Activated T-cell treated with anti-CD3 and anti-CD28 coated beads for 24 hours (primary cell): ENCODE measurements around the gene CDS2.
A peak's percentile ranks its signal among the peaks of the same experiment; 100 is the strongest.

Experiments
- DNase-seq: peaks from one replicate; pipeline ENCODE4 v3.0.0-alpha.2; 2020; ENCODE audit warnings: low read depth

Gene CDS2

GRCh38 chr20:5119435-5120184, 7.2 kb upstream of the CDS2 start, which contains the start of gene PCNA:
TSS of gene PCNA (minus strand) at chr20:5119958. CDS start at chr20:5119798, 160 bp downstream.
- peak; percentile 95 for DNase-seq

GRCh38 chr20:5120185-5120476, 6.7 kb upstream of the CDS2 start:
- no peak for DNase-seq

- no peak for DNase-seq
Observed at GRCh38 chr20:5122873-5123260, 3.9 kb upstream of the CDS2 start.

- peak; percentile 55 for DNase-seq
Observed at GRCh38 chr20:5127204-5127858, 523 bp downstream of the CDS2 start.

GRCh38 chr20:5127859-5128424, 1.1 kb downstream of the CDS2 start:
- no peak for DNase-seq

- DNase-seq: no peak
Observed at GRCh38 chr20:5128886-5129285, 2.1 kb downstream of the CDS2 start.

GRCh38 chr20:5131502-5131901, 4.7 kb downstream of the CDS2 start:
- no peak for DNase-seq

- no peak for DNase-seq
Observed at GRCh38 chr20:5133998-5134397, 7.2 kb downstream of the CDS2 start.

GRCh38 chr20:5135363-5136012, 8.7 kb downstream of the CDS2 start:
- DNase-seq: no peak

GRCh38 chr20:5136096-5136495, 9.3 kb downstream of the CDS2 start:
- DNase-seq: no peak

- DNase-seq: no peak
Observed at GRCh38 chr20:5140195-5140594, 13.4 kb downstream of the CDS2 start.

GRCh38 chr20:5141615-5142014, 14.8 kb downstream of the CDS2 start:
- no peak for DNase-seq

GRCh38 chr20:5143851-5144250, 17.0 kb downstream of the CDS2 start:
- no peak for DNase-seq

GRCh38 chr20:5145365-5146098, 18.7 kb downstream of the CDS2 start:
- no peak for DNase-seq

- no peak for DNase-seq
Observed at GRCh38 chr20:5146099-5146668, 19.4 kb downstream of the CDS2 start.

GRCh38 chr20:5146871-5147592, 20.2 kb downstream of the CDS2 start:
- no peak for DNase-seq

GRCh38 chr20:5148581-5148980, 21.8 kb downstream of the CDS2 start:
- no peak for DNase-seq

GRCh38 chr20:5149892-5150225, 23.1 kb downstream of the CDS2 start:
- no peak for DNase-seq

GRCh38 chr20:5150226-5151076, 23.6 kb downstream of the CDS2 start:
- DNase-seq: no peak

- no peak for DNase-seq
Observed at GRCh38 chr20:5153152-5153467, 26.3 kb downstream of the CDS2 start.
